GM18517 (cell line): Measurements from ENCODE around the gene MGLL.

Source experiments
- ATAC-seq: cut with Tn5 transposase; IDR thresholded peaks from one replicate; pipeline ENCODE4 v1.9.1; 2021; ENCODE audit warnings: mild to moderate bottlenecking, moderate library complexity; ENCODE audit not compliant: unreplicated experiment

MGLL gene

GRCh38 chr3:127822041-127822681, at the start of gene MGLL:
Gene MGLL, minus strand, starts transcription at chr3:127822515. Its CDS starts 197 bp downstream, at chr3:127822318.
- ATAC-seq, result no peak

DNA sequence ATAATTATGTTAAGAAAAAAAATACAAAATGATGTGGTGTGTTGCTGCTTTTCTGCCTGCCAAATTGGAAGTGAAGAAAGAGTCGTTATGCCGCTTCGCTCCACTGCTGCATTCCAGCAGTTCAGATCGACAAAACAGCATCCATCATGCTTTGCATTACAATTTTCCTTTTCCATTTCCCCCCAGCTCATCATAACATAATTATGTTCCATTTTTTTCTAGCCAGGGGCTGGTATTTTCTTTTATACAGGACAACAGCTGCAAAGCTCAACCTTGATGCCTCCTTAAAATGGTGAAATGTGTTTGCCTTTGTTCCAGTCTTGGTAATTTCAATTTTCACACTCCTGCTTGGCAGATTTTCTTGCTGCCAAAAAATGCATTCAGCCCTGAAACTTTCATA, 47.8 kb upstream of the MGLL start:
- ATAC-seq, result no peak

- no peak for ATAC-seq
Observed at GRCh38 chr3:127867986-127868385, 45.7 kb upstream of the MGLL start.

DNA sequence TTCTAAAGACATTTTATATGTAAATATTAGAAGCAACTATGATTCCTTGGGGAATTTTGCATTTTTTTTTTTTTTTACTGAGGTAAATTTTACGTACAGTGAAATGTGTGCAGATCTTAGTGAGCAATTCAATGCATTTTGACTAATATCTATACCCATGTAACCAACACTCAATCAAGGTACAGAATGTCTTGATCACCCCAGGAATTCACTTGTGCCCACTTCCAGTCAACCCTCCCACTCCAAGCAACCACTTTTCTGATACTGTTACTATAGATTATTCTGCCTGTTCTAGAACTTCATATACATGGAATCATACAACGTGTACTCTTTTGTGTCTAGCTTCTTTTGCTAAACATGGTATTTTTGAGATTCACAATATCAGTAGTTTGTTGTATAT, 45.1 kb upstream of the MGLL start:
- no peak for ATAC-seq

DNA sequence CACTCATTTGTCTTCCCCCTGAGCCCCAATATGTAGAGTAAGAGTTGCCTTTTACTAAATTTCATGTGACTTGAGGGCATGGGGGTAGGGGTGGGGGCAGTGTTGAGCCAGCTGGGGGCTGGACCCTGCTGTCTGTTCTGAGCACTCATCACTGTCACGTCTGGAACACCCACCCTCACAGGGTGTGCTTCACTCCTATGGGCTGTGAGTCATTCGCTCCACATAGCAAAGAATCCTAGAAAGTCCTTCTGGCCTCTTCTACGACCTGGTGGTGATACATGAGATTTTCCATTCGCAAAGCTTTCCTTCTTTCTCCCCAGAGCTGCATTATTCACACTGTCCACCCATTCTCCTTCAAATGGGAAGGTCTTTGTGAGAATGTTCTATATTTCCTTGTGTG, 43.6 kb upstream of the MGLL start:
- ATAC-seq, result no peak

GRCh38 chr3:127860211-127860696, 37.9 kb upstream of the MGLL start:
- no peak for ATAC-seq

GRCh38 chr3:127859730-127860129, 37.4 kb upstream of the MGLL start:
- no peak for ATAC-seq

DNA sequence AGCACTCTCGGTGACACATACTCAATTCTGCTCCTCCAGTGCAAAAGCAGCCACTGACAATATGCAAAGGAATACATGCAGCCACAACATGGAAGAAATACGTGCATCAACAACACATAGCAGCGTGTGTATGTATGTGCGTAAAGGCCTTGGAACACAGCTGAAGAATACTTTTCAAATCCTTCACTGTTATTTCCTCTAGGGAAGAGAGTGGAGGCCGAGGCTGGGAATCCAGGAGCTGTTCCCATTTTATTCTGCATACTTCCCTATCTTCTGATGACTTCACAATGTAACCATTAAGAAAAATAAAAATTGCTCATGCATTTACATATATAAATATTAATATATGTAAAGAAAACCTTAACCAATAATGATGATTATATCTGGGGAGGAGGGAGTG, 36.6 kb upstream of the MGLL start:
- ATAC-seq, result no peak

DNA sequence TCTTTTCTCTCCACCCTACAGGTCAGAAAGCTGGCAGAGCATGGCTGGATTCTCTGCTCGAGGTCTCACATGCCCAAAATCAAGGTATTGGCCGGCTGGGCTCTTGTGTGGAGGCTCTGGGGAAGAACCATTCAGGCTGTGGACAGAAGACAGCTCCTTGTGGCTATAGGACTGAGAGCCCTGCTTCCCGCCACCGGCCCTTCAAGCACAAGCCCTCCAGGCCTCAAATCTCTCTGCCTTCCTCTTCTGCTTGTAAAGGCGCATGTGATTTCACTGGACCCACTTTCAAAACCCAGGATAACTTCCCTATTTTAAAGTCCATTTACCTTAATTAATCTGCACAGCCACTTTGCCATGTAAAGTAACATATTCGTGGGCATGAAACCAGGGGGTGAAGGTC, 36.2 kb upstream of the MGLL start:
- no peak for ATAC-seq

DNA sequence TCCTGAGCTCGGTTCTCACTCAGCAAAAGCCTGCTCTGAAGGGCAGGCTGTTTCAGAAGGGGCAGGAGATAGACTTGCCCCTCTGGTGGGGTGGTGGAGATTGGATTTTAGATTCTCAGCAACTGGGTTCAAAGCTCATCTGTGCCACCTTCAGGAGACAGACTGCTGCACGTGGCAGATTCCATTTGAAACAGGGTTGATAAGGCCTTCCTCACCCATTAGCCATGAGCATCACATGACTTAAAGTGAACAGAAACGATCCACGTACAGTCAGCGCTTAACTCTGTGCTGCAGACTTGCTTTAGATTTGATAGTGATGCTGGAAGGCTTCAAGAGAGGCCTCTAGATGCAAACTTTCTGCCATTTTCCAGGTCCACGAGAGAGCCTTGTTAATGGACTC, 35.0 kb upstream of the MGLL start:
- ATAC-seq, result no peak

- ATAC-seq, result no peak
Observed at GRCh38 chr3:127856801-127857200, 34.5 kb upstream of the MGLL start.

DNA sequence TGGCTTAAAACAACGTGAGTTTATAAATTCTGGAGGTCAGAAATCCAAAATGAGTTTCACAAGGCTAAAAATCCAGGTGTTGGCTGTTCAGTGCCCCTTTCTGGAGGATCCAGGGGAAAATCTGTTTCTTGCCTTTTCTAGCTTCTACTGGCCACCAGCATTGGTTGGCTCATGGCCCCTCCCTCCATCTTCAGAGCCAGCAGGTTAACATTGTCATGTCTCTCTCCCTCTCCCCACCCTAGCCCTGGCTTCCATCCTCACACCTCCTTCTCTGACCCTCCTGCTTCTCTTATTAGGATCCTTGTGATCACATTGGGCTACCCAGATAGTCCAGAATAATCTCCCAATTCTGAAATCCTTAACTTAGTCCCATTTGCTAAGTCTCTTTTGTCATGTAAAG, 32.9 kb upstream of the MGLL start:
- no peak for ATAC-seq

DNA sequence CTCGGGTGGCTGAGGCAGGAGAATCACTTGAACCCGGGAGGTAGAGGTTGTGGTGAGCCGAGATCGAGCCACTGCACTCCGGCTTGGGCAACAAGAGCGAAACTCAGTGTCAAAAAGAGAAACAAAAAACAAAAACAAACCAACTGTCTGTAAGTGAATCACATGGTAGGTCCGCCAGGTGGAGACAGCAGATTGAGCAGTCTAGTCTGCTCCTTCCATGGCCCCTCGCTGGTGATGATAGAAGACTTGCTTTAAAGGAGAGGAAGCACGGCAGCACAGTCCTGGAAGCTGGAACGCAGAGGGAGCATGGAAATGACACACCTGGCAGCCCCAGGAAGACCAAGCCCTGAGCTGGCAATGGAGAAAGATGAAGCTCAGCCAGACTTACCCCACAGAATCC, 31.4 kb upstream of the MGLL start:
- no peak for ATAC-seq

DNA sequence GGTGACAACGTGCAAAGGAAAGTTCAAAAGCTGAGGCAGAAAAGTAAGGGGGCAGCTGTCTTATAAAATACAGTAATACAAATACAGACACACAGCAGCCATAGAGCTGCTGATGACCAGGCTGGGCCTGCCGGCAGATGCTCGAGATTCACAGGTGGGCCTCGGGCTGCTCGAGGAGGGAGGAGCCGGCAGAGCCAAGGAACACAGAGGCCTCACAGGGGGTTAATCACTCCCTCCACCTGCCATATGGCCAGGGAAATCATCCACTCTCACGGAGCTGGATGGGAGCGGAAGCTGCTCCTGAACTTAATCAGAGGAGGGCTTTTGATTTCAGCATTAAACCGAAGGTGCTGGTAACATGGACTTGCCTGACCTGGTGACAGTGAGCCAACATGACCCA, 29.6 kb upstream of the MGLL start:
- no peak for ATAC-seq

DNA sequence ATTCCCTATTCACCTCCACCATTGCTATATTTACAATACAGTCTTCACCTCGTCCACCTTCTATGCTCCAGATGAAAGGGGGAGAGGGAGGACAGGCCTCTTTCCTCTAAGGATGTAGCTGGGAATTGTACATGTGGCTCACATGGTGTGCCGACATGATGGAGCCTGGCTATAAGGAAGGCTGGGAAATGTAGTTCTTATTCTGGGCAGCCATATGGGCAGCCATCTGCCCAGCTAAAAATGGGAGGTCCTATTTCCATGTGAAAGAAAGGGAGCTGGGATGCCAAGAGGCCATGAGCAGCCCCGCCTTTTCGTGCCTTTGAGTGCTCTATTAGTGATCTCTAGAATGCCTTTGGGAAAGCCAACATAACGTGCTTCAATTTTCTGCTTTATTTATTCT, 27.1 kb upstream of the MGLL start:
- no peak for ATAC-seq

DNA sequence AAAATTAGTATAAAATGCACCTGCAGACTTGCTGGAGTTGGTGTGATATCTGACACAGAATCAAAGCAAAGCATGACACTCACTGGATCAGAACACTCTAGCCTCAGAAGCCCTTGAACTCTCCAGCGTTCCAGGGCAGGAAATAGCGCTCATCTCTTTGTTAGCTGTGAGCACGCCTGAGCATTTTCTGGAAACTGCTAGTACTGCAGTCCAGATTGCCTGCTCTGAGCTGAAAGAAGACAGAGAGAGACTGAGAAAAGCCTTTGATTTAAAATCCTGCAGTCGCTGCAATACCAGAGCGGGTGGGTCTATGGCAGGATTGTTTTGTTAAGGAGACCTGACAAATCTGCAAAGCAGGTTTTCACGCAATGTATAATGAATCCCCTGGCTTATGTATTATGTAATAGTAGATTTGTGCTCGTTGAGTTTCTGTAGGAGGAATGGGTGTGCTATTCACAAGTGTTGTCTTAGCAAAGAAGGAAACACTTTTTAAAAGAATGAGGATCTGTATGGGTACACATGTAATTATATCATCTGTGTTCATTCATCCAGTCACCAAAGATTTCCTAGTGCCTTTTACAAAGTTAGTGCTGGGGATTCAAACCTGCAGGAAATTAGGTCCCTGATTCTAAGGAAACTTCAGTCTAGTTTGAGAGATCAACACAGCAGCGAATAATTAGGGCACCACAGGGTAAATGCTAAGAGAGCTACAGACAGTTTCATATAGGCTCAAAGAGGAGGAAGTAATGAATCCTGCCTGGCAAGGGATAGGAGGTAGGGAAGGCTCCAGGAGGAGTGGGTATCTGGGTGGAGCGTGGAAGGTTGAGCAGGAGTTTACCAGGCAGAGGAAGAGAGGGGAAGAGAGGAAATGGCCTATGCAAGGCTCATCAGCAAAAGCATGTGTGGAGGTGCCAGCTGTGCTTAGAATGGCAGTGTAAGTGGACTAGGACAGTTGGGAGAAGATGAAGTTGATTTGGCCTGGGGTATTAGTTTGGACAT, 26.1 kb upstream of the MGLL start:
- no peak for ATAC-seq

- ATAC-seq, result no peak
Observed at GRCh38 chr3:127847236-127847720, 25.0 kb upstream of the MGLL start.

GRCh38 chr3:127846576-127846975, 24.3 kb upstream of the MGLL start:
- no peak for ATAC-seq

DNA sequence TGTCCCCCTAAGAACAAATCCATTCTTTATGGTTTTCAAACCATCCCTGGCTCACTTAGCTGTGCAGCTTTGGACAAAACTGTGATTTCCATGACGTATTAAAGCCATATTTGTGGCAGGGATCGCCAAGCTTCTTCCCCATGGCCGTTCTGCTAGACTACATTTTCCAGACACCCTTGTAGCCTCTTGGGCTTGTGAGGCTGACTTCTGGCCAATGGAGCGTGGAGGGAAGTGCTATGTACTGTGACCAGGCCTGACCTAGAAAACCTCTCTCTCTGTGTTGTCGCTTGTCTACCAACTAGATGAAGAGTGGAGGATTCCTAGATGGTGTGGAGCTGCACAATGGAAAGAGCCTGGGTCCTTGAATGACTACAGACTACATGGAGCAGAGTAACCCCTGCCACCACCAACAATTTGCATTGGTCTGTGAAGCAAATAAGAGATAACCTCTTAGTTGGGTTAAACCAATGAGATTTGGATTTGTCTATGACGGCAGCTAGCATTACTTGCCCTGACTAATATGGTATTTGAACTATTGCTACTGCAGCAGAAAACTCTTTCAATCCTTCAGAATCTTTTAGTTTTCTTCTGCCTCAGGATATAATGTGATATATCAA, 22.1 kb upstream of the MGLL start:
- ATAC-seq, result no peak

- ATAC-seq, result no peak
Observed at GRCh38 chr3:127840671-127841070, 18.4 kb upstream of the MGLL start.

- ATAC-seq, result no peak
Observed at GRCh38 chr3:127839099-127839498, 16.8 kb upstream of the MGLL start.
